Measurements from ENCODE around the gene NFIB.

The NFIB gene

GRCh38 chr9:14313951-14314423, at the start of gene NFIB:
TSS of gene NFIB (minus strand) at chr9:14314141. CDS start at chr9:14313511, 630 bp downstream.
- no peak for DNase-seq (ENCODE audit: low spot score)

GRCh38 chr9:14362175-14362574, 48.2 kb upstream of the NFIB start:
- DNase-seq (ENCODE audit: low spot score) = no peak

GRCh38 chr9:14361074-14361473, 47.1 kb upstream of the NFIB start:
- no peak for DNase-seq (ENCODE audit: low spot score)

GRCh38 chr9:14358523-14358922, 44.6 kb upstream of the NFIB start:
- peak; percentile 29 for DNase-seq (ENCODE audit: low spot score)

- DNase-seq (ENCODE audit: low spot score) = no peak
These were observed 42.7 kb upstream of the NFIB start for GRCh38 chr9:14356351-14357265.

GRCh38 chr9:14354201-14354600, 40.3 kb upstream of the NFIB start:
- DNase-seq (ENCODE audit: low spot score) = no peak

- peak; percentile 67 for DNase-seq (ENCODE audit: low spot score)
These were observed 39.5 kb upstream of the NFIB start for GRCh38 chr9:14353222-14354056.

- no peak for DNase-seq (ENCODE audit: low spot score)
These were observed 38.6 kb upstream of the NFIB start for GRCh38 chr9:14352503-14352902.

GRCh38 chr9:14351221-14351836, 37.4 kb upstream of the NFIB start:
- DNase-seq (ENCODE audit: low spot score) = no peak

- no peak for DNase-seq (ENCODE audit: low spot score)
These were observed 36.8 kb upstream of the NFIB start for GRCh38 chr9:14350754-14351153.

- no peak for DNase-seq (ENCODE audit: low spot score)
These were observed 36.4 kb upstream of the NFIB start for GRCh38 chr9:14350349-14350728.

- DNase-seq (ENCODE audit: low spot score) = no peak
These were observed 35.8 kb upstream of the NFIB start for GRCh38 chr9:14349447-14350348.

GRCh38 chr9:14349146-14349446, 35.2 kb upstream of the NFIB start:
- DNase-seq (ENCODE audit: low spot score) = no peak

- no peak for DNase-seq (ENCODE audit: low spot score)
These were observed 34.6 kb upstream of the NFIB start for GRCh38 chr9:14348373-14349145.

GRCh38 chr9:14348123-14348372, 34.1 kb upstream of the NFIB start:
- no peak for DNase-seq (ENCODE audit: low spot score)

- DNase-seq (ENCODE audit: low spot score) = no peak
These were observed 33.6 kb upstream of the NFIB start for GRCh38 chr9:14347406-14348122.

- no peak for DNase-seq (ENCODE audit: low spot score)
These were observed 33.0 kb upstream of the NFIB start for GRCh38 chr9:14346811-14347405.

GRCh38 chr9:14346231-14346791, 32.4 kb upstream of the NFIB start:
- DNase-seq (ENCODE audit: low spot score) = no peak

GRCh38 chr9:14345354-14346230, 31.7 kb upstream of the NFIB start:
- no peak for DNase-seq (ENCODE audit: low spot score)

Data from hematopoietic multipotent progenitor cell treated with erythropoietin and hydrocortisone succinate and interleukin-3 and kit ligand, for 17 days (in vitro differentiated cells).